CD4-positive, alpha-beta T cell (primary cell): Measurements from ENCODE around the gene TPSG1. TPM values are rescaled to one million over a fixed set of nuclear protein-coding genes. Genes with fewer than 3 reads are reported as not detected.

Source experiments
- ATAC-seq: fragments of 200-7000 bp; cut with Tn5 transposase; one replicate; pipeline ENCODE4 v1.10.0; 2022; ENCODE audit warnings: mild to moderate bottlenecking; ENCODE audit not compliant: poor library complexity
- CTCF ChIA-PET: fragments of 350-600 bp; sonication (Branson Sonifier 250); formaldehyde crosslinking; loops from one replicate; lab custom pipeline; 2021; ENCODE audit warnings: antibody characterized with exemption, inconsistent platforms; lab: Charles Lee
- POLR2A ChIA-PET: fragments of 350-600 bp; sonication (Branson Sonifier 250); formaldehyde crosslinking; loops from one replicate; lab custom pipeline; 2021; ENCODE audit warnings: antibody characterized with exemption, inconsistent platforms; lab: Charles Lee
- DNase-seq, 14 experiments: peaks; one replicate each; pipeline ENCODE4 v3.0.0-alpha.2; 2013 to 2020; ENCODE audit warnings: mixed read lengths in 2 of 14
- H3K27ac ChIP-seq, 2 donors: one replicate each; pipeline versions ENCODE4 v1.5.1 to v1.7.0; 2013; ENCODE audit warnings: low read length in 2 of 2, low read depth in 1 of 2, mild to moderate bottlenecking in 1 of 2
- H3K27me3 ChIP-seq, 2 experiments: 1 replicate in 1 of 2; 2 replicates in 1 of 2; pipeline versions ENCODE4 v1.6.1 to v1.7.0; 2013; ENCODE audit warnings: low read length in 2 of 2, control low read depth in 1 of 2, mild to moderate bottlenecking in 1 of 2, moderate library complexity in 1 of 2; ENCODE audit not compliant: insufficient read depth in 2 of 2, control insufficient read depth in 1 of 2
- H3K36me3 ChIP-seq: one replicate; pipeline ENCODE4 v1.6.1; 2013; ENCODE audit warnings: low read length, control low read depth; ENCODE audit not compliant: insufficient read depth
- H3K4me1 ChIP-seq: one replicate; pipeline ENCODE4 v1.6.1; 2013; ENCODE audit warnings: low read length, control low read depth; ENCODE audit not compliant: insufficient read depth
- H3K4me3 ChIP-seq: one replicate; pipeline ENCODE4 v1.5.1; 2013; ENCODE audit warnings: mild to moderate bottlenecking, low read length, moderate library complexity
- H3K9me3 ChIP-seq, 2 experiments: 1 replicate in 1 of 2; 2 replicates in 1 of 2; pipeline versions ENCODE4 v1.6.1 to v1.7.0; 2013; ENCODE audit warnings: low read length in 2 of 2, mild to moderate bottlenecking in 2 of 2, control low read depth in 1 of 2, moderate library complexity in 1 of 2; ENCODE audit not compliant: control insufficient read depth in 1 of 2, insufficient read depth in 1 of 2
- H3K27ac Mint-ChIP-seq: one replicate; pipeline ENCODE4 v1.8.0; 2020; ENCODE audit warnings: mixed read lengths
- H3K27me3 Mint-ChIP-seq: one replicate; pipeline ENCODE4 v1.8.0; 2021; ENCODE audit warnings: mixed read lengths
- H3K36me3 Mint-ChIP-seq: one replicate; pipeline ENCODE4 v1.8.0; 2021; ENCODE audit warnings: low read depth, mixed read lengths
- H3K4me1 Mint-ChIP-seq: one replicate; pipeline ENCODE4 v1.8.0; 2021; ENCODE audit warnings: low read depth, mixed read lengths
- H3K4me3 Mint-ChIP-seq: one replicate; pipeline ENCODE4 v1.8.0; 2020; ENCODE audit warnings: mild to moderate bottlenecking, mixed read lengths
- H3K9me3 Mint-ChIP-seq: one replicate; pipeline ENCODE4 v1.8.0; 2020; ENCODE audit warnings: mixed read lengths
- CTCF ChIP-seq: fragments of 200-600 bp; IDR thresholded peaks from one replicate; pipeline ENCODE4 v1.8.0; 2022; ENCODE audit warnings: antibody characterized with exemption, mild to moderate bottlenecking
- intact Hi-C, 2 experiments: fragments of 100-400 bp; cut with DNase I in 1 of 2; cut with micrococcal nuclease in 1 of 2; formaldehyde crosslinking; loops; one replicate each; pipeline versions ENCODE4 v1.15.1 to v1.9.0; 2023 to 2025; cut with DNase I, micrococcal nuclease
- total RNA-seq, 174 experiments: library from RNA in 2 of 174; stranded (reverse) in 2 of 174; gene quantifications; one replicate each; pipeline ENCODE4 v1.2.3 and lab custom pipeline; 2021 to 2026

TPSG1 gene
- total RNA-seq, 2 experiments from 2014 or later, result not detected

GRCh38 chr16:1195393-1195666 lies 29.7 kb downstream of the TPSG1 start:
- intact Hi-C loops, result loop anchor here in 1 of 2 experiments (10.0 kb wide), 1 partner anchor 381 kb away; no protein-coding TSS in a partner anchor
- TF ChIP-seq CTCF, result no peak
- ChIA-PET CTCF (no interaction called here), POLR2A (no interaction called here)
- Mint-ChIP-seq H3K36me3 (no peaks in the 10 kb centered on the region), H3K9me3 (peaks cover 3% of the 10 kb centered on the region), H3K4me1 (no peaks in the 10 kb centered on the region), H3K27me3 (no peaks in the 10 kb centered on the region), H3K27ac (no peak overlapping the region), H3K4me3 (no peak overlapping the region)
- no peak for DNase-seq
- no peak for ATAC-seq
- H3K9me3 ChIP-seq, result peaks cover 0 to 10% of the 10 kb centered on the region in 2 experiments
- H3K36me3 ChIP-seq, result no peaks in the 10 kb centered on the region
- H3K27ac ChIP-seq, result no peak overlapping the region
- peaks cover 0 to 3% of the 10 kb centered on the region in 2 experiments for H3K27me3 ChIP-seq
- H3K4me3 ChIP-seq, result no peak overlapping the region
- peaks cover 5% of the 10 kb centered on the region for H3K4me1 ChIP-seq

- intact Hi-C loops, result loop anchor here (1.0 to 10.0 kb wide), 5 partner anchors 89 to 483 kb away; no protein-coding TSS in a partner anchor
- TF ChIP-seq CTCF, result peak; percentile 70
- Mint-ChIP-seq H3K4me1 (no peaks in the 10 kb centered on the region), H3K27ac (no peak overlapping the region), H3K27me3 (no peaks in the 10 kb centered on the region), H3K36me3 (no peaks in the 10 kb centered on the region), H3K9me3 (peaks cover 2% of the 10 kb centered on the region), H3K4me3 (no peak overlapping the region)
- CTCF ChIA-PET, result no interaction called here
- H3K4me3 ChIP-seq, result no peak overlapping the region
- peaks cover 0 to 6% of the 10 kb centered on the region in 2 experiments for H3K9me3 ChIP-seq
- no peak overlapping the region for H3K27ac ChIP-seq
- ATAC-seq (no peak), DNase-seq (peak in 6 of 14 experiments; percentile 13 to 51 (median 40))
- POLR2A ChIA-PET, result no interaction called here
- H3K4me1 ChIP-seq, result peaks cover 5% of the 10 kb centered on the region
- peaks cover 0 to 3% of the 10 kb centered on the region in 2 experiments for H3K27me3 ChIP-seq
- H3K36me3 ChIP-seq, result no peaks in the 10 kb centered on the region
These were observed 30.2 kb downstream of the TPSG1 start for GRCh38 chr16:1194665-1195392.

DNA sequence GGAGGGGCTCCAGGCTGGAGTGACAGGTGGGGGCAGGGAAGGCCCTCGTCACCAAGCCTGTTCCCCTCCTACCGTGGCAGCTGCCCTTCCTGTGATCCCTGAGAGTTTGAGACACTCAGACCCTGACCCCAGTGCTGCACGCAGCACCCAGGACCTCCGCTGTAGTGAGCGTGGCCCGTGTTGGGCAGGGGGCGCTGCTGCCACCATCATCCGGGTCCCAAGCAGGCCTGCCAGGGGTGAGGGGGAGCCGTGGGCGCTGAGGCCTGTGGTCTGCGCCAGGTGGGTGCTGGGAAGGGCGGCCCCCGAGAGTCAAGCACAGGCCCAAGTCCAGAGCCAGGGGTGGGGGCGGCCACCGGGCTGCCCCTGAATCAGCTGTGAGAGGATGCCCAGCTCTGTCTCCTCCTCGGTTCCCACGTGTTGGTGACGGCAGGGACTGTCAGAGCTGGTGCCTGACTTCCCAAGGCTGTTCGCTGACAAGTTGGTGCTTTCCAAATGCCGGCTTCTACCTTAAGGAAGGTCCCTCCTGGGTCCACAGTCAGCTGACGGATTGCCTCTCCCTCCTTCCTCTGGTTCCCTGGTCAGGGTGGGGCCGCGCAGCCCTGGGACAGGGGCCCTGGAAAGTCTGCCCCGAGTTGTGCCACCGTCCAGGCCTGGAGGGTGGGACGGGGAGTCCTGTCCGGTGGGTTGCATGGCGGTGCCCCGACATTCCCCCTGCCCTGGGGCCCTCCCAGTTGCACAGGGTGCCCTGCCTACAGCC lies 31.1 kb downstream of the TPSG1 start:
- ChIA-PET POLR2A (no interaction called here), CTCF (no interaction called here)
- H3K9me3 Mint-ChIP-seq, result no peaks in the 10 kb centered on the region
- Histone ChIP-seq H3K27me3 (peaks cover 0 to 9% of the 10 kb centered on the region in 2 experiments), H3K4me3 (no peak overlapping the region), H3K4me1 (peaks cover 5% of the 10 kb centered on the region), H3K27ac (no peak overlapping the region), H3K9me3 (peaks cover 0 to 2% of the 10 kb centered on the region in 2 experiments), H3K36me3 (no peaks in the 10 kb centered on the region)
- no peaks in the 10 kb centered on the region for H3K4me1 Mint-ChIP-seq
- no peak for TF ChIP-seq CTCF
- ATAC-seq, result no peak
- H3K4me3 Mint-ChIP-seq, result no peak overlapping the region
- intact Hi-C loops, result loop anchor here (1.0 to 10.0 kb wide), 5 partner anchors 88 to 482 kb away; no protein-coding TSS in a partner anchor
- H3K36me3 Mint-ChIP-seq, result no peaks in the 10 kb centered on the region
- no peaks in the 10 kb centered on the region for H3K27me3 Mint-ChIP-seq
- no peak for DNase-seq
- no peak overlapping the region for H3K27ac Mint-ChIP-seq
